Type B pancreatic cell (in vitro differentiated cells): ENCODE results near the gene MAP4K3. TPM values are rescaled to one million over a fixed set of nuclear protein-coding genes. Genes with fewer than 3 reads are reported as not detected.

Source experiments
- DNase-seq: peaks from one replicate; pipeline ENCODE4 v3.0.0; 2021; ENCODE audit warnings: mixed read lengths; ENCODE audit not compliant: unreplicated experiment; ENCODE audit errors: extremely low spot score
- H3K27ac Mint-ChIP-seq: 2 replicates; pipeline ENCODE4 v1.8.0; 2021; ENCODE audit warnings: mild to moderate bottlenecking, mixed read lengths
- H3K27me3 Mint-ChIP-seq: 2 replicates; pipeline ENCODE4 v1.8.0; 2021; ENCODE audit warnings: mixed read lengths
- H3K36me3 Mint-ChIP-seq: 2 replicates; pipeline ENCODE4 v1.8.0; 2021; ENCODE audit warnings: mixed read lengths
- H3K4me1 Mint-ChIP-seq: one replicate; pipeline ENCODE4 v1.8.0; 2021; ENCODE audit warnings: mixed read lengths; ENCODE audit not compliant: unreplicated experiment
- H3K4me3 Mint-ChIP-seq: 2 replicates; pipeline ENCODE4 v1.8.0; 2021; ENCODE audit warnings: mild to moderate bottlenecking, mixed read lengths
- H3K9me3 Mint-ChIP-seq: 2 replicates; pipeline ENCODE4 v1.8.0; 2021; ENCODE audit warnings: mixed read lengths
- total RNA-seq: library from RNA; stranded (reverse); gene quantifications from 2 replicates; pipeline ENCODE4 v1.2.1, GENCODE V29; 2021; ENCODE audit warnings: low replicate concordance
- TF ChIP-seq, protein P1 (sequence below): fragments of 200-600 bp; sonication (generic); conservative IDR thresholded peaks from 2 replicates; pipeline ENCODE4 v1.5.0; 2021; ENCODE audit warnings: antibody characterized with exemption, mild to moderate bottlenecking

MAP4K3 gene
- total RNA-seq, 1 donor from 2014 or later, result 49.0 TPM

DNA sequence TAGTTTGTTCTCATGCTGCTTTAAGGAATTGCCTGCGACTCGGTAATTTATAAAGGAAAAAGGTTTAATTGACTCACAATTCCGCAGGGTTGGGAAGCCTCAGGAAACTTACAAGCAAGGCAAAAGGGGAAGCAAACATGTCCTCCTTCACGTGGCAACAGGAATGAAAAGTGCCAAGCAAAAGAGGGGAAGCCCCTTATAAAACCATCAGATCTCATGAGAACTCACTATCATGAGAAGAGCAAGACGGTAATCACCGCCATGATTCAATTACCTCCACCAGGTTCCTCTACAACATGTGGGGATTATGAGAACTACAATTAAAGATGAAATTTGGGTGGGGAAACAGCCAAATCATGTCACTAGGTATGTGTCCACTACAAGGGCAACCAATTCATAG is 53.9 kb downstream of the MAP4K3 start:
- no peak for DNase-seq
- Mint-ChIP-seq H3K27ac (no peak overlapping the region), H3K4me1 (peaks cover 23% of the 10 kb centered on the region), H3K9me3 (peaks cover 9% of the 10 kb centered on the region), H3K27me3 (no peaks in the 10 kb centered on the region), H3K36me3 (peaks cover 10% of the 10 kb centered on the region), H3K4me3 (no peak overlapping the region)
- TF ChIP-seq, protein P1, sequence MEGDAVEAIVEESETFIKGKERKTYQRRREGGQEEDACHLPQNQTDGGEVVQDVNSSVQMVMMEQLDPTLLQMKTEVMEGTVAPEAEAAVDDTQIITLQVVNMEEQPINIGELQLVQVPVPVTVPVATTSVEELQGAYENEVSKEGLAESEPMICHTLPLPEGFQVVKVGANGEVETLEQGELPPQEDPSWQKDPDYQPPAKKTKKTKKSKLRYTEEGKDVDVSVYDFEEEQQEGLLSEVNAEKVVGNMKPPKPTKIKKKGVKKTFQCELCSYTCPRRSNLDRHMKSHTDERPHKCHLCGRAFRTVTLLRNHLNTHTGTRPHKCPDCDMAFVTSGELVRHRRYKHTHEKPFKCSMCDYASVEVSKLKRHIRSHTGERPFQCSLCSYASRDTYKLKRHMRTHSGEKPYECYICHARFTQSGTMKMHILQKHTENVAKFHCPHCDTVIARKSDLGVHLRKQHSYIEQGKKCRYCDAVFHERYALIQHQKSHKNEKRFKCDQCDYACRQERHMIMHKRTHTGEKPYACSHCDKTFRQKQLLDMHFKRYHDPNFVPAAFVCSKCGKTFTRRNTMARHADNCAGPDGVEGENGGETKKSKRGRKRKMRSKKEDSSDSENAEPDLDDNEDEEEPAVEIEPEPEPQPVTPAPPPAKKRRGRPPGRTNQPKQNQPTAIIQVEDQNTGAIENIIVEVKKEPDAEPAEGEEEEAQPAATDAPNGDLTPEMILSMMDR, result no peak

DNA sequence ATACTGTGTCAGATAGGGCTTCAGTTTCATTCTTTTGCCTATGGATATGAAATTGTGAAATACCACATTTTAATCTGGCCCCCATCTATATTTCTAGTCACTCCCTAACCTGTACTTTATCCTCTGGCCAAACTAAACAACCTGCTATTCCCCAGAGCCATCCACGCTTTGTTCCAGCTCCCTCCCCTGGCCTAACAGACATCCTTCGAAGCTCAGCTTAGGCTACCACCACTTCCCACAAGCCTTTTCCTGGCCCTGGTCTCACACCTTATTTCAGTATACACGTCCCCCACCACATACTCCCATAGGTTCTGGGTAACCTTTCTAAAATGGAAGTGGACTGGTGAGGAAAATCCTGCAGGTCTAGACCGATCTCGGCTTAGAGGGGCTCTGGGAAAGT is 55.4 kb downstream of the MAP4K3 start:
- Mint-ChIP-seq H3K27ac (no peak overlapping the region), H3K4me3 (no peak overlapping the region), H3K4me1 (peaks cover 30% of the 10 kb centered on the region), H3K27me3 (no peaks in the 10 kb centered on the region), H3K36me3 (peaks cover 10% of the 10 kb centered on the region), H3K9me3 (peaks cover 9% of the 10 kb centered on the region)
- TF ChIP-seq, protein P1, result no peak
- DNase-seq, result no peak

DNA sequence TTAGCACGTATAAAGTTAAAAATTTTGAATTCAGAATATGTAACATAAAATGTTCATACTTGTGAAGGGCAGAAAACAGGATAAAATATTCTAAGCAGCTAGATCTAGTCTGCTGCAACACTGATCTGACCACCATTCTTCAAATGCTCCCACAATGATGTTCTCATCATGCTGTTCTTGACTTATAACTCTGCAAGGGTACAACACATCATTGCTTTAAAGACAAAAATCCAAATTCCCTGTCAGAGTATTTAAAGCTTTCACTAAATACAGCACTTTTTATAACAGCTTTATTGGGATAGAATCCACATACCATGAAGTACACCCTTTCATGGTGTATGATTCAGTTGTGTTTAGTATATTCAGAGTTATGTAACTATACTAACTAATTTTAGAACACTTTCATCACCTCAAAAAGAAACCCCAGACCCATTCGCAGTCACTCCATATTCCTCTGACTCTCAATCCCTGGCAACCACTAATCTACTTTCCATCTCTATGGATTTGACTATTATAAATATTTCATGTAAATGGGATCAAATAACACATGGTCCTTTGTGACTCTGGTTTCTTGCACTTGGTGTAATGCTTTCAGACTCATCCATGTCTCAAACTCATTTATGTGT is 56.4 kb downstream of the MAP4K3 start:
- Mint-ChIP-seq H3K36me3 (peaks cover 14% of the 10 kb centered on the region), H3K27me3 (no peaks in the 10 kb centered on the region), H3K4me1 (peaks cover 30% of the 10 kb centered on the region), H3K27ac (no peak overlapping the region), H3K4me3 (no peak overlapping the region), H3K9me3 (peaks cover 9% of the 10 kb centered on the region)
- DNase-seq, result no peak
- TF ChIP-seq, protein P1, result no peak

DNA sequence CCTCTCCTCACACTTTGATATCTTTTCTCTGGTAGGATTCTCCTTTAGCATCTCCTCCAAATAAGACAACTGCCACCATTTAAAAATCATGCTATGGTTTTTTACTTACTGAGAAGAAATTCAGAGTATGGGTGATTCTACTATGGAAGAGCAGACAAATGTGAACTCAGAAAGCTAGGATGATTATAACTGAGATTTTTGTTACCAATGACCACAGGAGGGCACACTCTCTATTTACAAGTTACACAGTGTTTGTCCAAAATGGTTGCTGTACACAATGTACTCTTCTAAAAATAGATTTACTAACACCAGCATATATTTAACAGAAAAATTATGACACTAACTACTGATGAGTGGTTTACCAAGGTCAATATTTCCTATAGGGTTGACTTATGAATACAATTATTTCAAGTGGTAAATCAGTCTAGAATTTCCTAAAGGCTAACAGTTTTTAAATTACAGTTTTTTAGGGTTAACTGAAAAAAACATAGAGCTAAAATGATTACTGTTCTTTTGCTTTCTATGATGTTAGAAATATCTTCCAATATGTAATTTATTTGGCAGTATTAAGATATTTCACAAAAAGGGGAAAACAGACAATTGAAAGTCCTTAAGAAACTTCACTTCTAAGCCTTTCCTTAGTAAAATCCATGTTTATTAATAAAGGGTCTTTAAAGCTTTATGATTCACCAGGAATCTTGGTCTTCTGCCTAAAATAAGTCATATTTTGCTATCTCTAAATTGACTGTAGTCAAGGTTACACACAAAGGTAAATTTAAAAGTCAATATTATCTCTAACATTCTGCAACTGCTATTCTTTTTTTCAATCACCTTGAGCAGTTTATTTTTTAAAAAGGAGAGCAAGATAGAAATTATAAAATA is 57.2 kb downstream of the MAP4K3 start:
- no peak overlapping the region for H3K4me3 Mint-ChIP-seq
- no peak for DNase-seq
- H3K27me3 Mint-ChIP-seq, result no peaks in the 10 kb centered on the region
- peaks cover 17% of the 10 kb centered on the region for H3K36me3 Mint-ChIP-seq
- H3K27ac Mint-ChIP-seq, result no peak overlapping the region
- TF ChIP-seq, protein P1, result peak; percentile 76
- H3K9me3 Mint-ChIP-seq, result peaks cover 9% of the 10 kb centered on the region
- peaks cover 30% of the 10 kb centered on the region for H3K4me1 Mint-ChIP-seq

DNA sequence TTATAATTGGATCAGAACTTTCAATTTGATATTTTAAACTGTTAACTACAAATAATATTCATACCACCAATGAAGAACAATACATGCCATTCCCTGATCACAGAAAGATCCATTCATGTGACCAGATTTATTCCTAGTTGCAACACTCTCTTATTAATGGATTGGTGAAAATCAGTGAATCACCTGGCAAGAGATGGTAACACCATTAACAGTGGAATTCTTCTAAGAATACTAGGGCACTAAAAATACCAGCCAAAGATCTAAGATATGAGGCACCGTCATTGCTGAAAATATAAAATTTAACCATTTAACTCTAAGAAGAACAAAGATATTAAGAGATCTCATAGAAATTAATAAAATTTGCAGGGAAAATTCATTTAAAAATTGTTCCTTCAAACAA is 58.1 kb downstream of the MAP4K3 start:
- no peak for DNase-seq
- H3K27ac Mint-ChIP-seq, result no peak overlapping the region
- H3K4me3 Mint-ChIP-seq, result no peak overlapping the region
- H3K27me3 Mint-ChIP-seq, result no peaks in the 10 kb centered on the region
- peaks cover 18% of the 10 kb centered on the region for H3K36me3 Mint-ChIP-seq
- peaks cover 7% of the 10 kb centered on the region for H3K9me3 Mint-ChIP-seq
- peaks cover 30% of the 10 kb centered on the region for H3K4me1 Mint-ChIP-seq
- TF ChIP-seq, protein P1, result no peak
